ENCODE results near the gene LTBP1. TPM values are rescaled to one million over a fixed set of nuclear protein-coding genes. Genes with fewer than 3 reads are reported as not detected.

The LTBP1 gene
- polyA plus RNA-seq, 1 donor (not counting 4 experiments of a cell fraction or from before 2014, with no cell fraction given), result 9.2 TPM

DNA sequence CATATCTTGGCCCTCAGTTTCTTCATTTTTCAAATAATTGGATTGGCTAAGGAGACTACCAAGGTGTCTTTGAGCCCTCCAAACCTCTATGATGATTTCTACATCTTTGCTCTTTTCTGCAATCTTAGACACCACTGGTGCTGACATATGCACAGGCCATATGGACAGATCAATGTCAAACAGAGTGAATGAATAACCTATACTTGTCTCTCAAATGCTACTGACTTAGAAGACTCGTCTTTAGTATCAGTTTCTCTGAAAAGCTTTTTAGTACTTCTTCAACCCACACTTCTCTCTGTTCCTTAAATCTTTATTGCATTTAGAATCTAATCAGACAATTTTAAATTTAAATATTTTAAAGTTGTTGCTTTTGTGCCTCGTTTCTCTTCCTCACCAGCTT lies 258.2 kb downstream of the LTBP1 start:
- H3K36me3 ChIP-seq (ENCODE audit: control insufficient read depth in 2 of 2, extremely low read depth in 1 of 2, insufficient read depth in 2 of 2, low read length in 2 of 2), result no peaks in the 10 kb centered on the region
- TF ChIP-seq EZH2 (IDR thresholded peaks at IDR 0.05; ENCODE audit: low read length), result no peak
- TF ChIP-seq, protein P1, sequence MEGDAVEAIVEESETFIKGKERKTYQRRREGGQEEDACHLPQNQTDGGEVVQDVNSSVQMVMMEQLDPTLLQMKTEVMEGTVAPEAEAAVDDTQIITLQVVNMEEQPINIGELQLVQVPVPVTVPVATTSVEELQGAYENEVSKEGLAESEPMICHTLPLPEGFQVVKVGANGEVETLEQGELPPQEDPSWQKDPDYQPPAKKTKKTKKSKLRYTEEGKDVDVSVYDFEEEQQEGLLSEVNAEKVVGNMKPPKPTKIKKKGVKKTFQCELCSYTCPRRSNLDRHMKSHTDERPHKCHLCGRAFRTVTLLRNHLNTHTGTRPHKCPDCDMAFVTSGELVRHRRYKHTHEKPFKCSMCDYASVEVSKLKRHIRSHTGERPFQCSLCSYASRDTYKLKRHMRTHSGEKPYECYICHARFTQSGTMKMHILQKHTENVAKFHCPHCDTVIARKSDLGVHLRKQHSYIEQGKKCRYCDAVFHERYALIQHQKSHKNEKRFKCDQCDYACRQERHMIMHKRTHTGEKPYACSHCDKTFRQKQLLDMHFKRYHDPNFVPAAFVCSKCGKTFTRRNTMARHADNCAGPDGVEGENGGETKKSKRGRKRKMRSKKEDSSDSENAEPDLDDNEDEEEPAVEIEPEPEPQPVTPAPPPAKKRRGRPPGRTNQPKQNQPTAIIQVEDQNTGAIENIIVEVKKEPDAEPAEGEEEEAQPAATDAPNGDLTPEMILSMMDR (optimal IDR thresholded peaks at IDR 0.05 in 1 of 3, IDR thresholded peaks at IDR 0.05 in 1 of 3, conservative IDR thresholded peaks at IDR 0.05 in 1 of 3; ENCODE audit: extremely low read depth in 1 of 3, insufficient read depth in 2 of 3, low read length in 3 of 3), result no peak
- H3K4me1 ChIP-seq (ENCODE audit: control insufficient read depth, extremely low read depth, insufficient read depth, low read length), result peaks cover 4% of the 10 kb centered on the region
- FAIRE-seq (no peak), DNase-seq (ENCODE audit: low read depth, low spot score) (no peak)
- no peak overlapping the region for H3K4me2 ChIP-seq (ENCODE audit: control insufficient read depth, extremely low read depth, insufficient read depth, low read depth, low read length)
- no peak overlapping the region for H2AFZ ChIP-seq (ENCODE audit: control insufficient read depth, low read length)
- H3K4me3 ChIP-seq (ENCODE audit: control insufficient read depth in 2 of 3, extremely low read depth in 1 of 3, insufficient read depth in 2 of 3, low read depth in 1 of 3, low read length in 3 of 3), result no peak overlapping the region
- dilution Hi-C loops (cut with MboI; ENCODE audit: extremely low pct_ligation_motif_present, low sequenced_read_pairs), result no loop called here
- H3K9ac ChIP-seq (ENCODE audit: control insufficient read depth, extremely low read depth, insufficient read depth, low read length), result no peak overlapping the region
- no peaks in the 10 kb centered on the region for H3K79me2 ChIP-seq (ENCODE audit: control insufficient read depth, insufficient read depth, low read length)
- no peaks in the 10 kb centered on the region for H3K9me1 ChIP-seq (ENCODE audit: control insufficient read depth, extremely low read depth, insufficient read depth, low read length)
- no peaks in the 10 kb centered on the region for H3K9me3 ChIP-seq (ENCODE audit: control insufficient read depth, low read depth, low read length)
- H4K20me1 ChIP-seq (ENCODE audit: control insufficient read depth, extremely low read depth, insufficient read depth, low read length), result no peaks in the 10 kb centered on the region
- H3K27me3 ChIP-seq (ENCODE audit: control insufficient read depth, extremely low read depth, insufficient read depth, low read length), result no peaks in the 10 kb centered on the region
- H3K27ac ChIP-seq (ENCODE audit: control insufficient read depth, insufficient read depth, low read length), result no peak overlapping the region

DNA sequence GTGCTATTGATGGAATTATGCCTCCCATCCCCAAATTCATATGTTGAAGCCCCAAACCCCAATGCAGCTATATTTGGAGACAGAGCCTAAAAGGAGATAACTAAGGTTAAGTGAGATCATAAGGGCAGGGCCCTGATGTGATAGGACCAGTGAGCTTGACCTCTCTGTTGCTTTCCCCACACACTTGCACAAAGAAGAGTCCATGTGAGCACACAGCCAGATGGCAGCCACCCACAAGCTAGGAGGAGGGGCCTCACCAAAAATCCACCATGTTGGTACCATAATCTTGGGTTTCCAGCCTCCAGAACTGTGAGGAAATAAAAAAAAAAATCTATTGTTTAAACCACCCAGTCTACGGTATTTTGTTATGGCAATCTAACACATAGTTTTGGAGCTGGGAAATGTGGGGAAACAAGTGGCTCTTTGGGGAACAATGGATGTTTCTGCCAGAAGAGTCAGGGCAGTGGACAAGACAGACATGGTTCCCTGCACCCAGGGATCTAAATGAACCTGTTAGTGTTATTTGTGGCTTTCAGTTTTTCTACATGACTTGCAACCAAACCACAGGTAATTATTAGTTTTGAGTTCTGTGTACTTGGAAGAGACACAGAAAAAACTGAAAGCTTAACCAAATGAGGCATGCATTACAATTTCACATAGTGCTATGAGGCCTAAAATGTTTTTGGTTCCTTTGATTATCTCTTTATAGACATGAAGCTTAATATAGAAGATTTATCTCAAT lies 259.1 kb downstream of the LTBP1 start:
- H3K4me2 ChIP-seq (ENCODE audit: control insufficient read depth, extremely low read depth, insufficient read depth, low read depth, low read length), result no peak overlapping the region
- no peak for DNase-seq (ENCODE audit: low read depth, low spot score)
- H3K27ac ChIP-seq (ENCODE audit: control insufficient read depth, insufficient read depth, low read length), result no peak overlapping the region
- H3K27me3 ChIP-seq (ENCODE audit: control insufficient read depth, extremely low read depth, insufficient read depth, low read length), result no peaks in the 10 kb centered on the region
- H3K79me2 ChIP-seq (ENCODE audit: control insufficient read depth, insufficient read depth, low read length), result no peaks in the 10 kb centered on the region
- H2AFZ ChIP-seq (ENCODE audit: control insufficient read depth, low read length), result no peak overlapping the region
- dilution Hi-C loops (cut with MboI; ENCODE audit: extremely low pct_ligation_motif_present, low sequenced_read_pairs), result no loop called here
- no peak for TF ChIP-seq EZH2 (IDR thresholded peaks at IDR 0.05; ENCODE audit: low read length)
- TF ChIP-seq, protein P1 (optimal IDR thresholded peaks at IDR 0.05 in 1 of 3, IDR thresholded peaks at IDR 0.05 in 1 of 3, conservative IDR thresholded peaks at IDR 0.05 in 1 of 3; ENCODE audit: extremely low read depth in 1 of 3, insufficient read depth in 2 of 3, low read length in 3 of 3), result no peak
- H3K4me3 ChIP-seq (ENCODE audit: control insufficient read depth in 2 of 3, extremely low read depth in 1 of 3, insufficient read depth in 2 of 3, low read depth in 1 of 3, low read length in 3 of 3), result no peak overlapping the region
- H3K9ac ChIP-seq (ENCODE audit: control insufficient read depth, extremely low read depth, insufficient read depth, low read length), result no peak overlapping the region
- H3K9me3 ChIP-seq (ENCODE audit: control insufficient read depth, low read depth, low read length), result no peaks in the 10 kb centered on the region
- no peaks in the 10 kb centered on the region for H3K9me1 ChIP-seq (ENCODE audit: control insufficient read depth, extremely low read depth, insufficient read depth, low read length)
- peaks cover 12% of the 10 kb centered on the region for H3K4me1 ChIP-seq (ENCODE audit: control insufficient read depth, extremely low read depth, insufficient read depth, low read length)
- H3K36me3 ChIP-seq (ENCODE audit: control insufficient read depth in 2 of 2, extremely low read depth in 1 of 2, insufficient read depth in 2 of 2, low read length in 2 of 2), result no peaks in the 10 kb centered on the region
- H4K20me1 ChIP-seq (ENCODE audit: control insufficient read depth, extremely low read depth, insufficient read depth, low read length), result no peaks in the 10 kb centered on the region
- no peak for FAIRE-seq

Data from keratinocyte (primary cell).